Gastrocnemius medialis (tissue), 4 donors: ENCODE results near the gene PARD6G. TPM values are rescaled to one million over a fixed set of nuclear protein-coding genes. Genes with fewer than 3 reads are reported as not detected.

Experiments
- ATAC-seq, 2 donors: fragments of 150-250 bp; one replicate each; pipeline ENCODE4 v1.9.1; 2016
- DNase-seq, 2 donors: peaks; one replicate each; pipeline ENCODE4 v3.0.0-alpha.2; 2019
- H3K27ac ChIP-seq, 4 donors: fragments of 200-600 bp; sonication (generic); 1 replicate in 1 of 4; 2 replicates in 3 of 4; pipeline ENCODE4 v1.5.1; 2016 to 2018; ENCODE audit warnings: mild to moderate bottlenecking in 2 of 4, moderate library complexity in 1 of 4
- H3K27me3 ChIP-seq, 3 donors: fragments of 200-600 bp; sonication (generic) in 2 of 3; 1 replicate in 1 of 3; 2 replicates in 2 of 3; pipeline versions ENCODE4 v1.5.1 to v1.6.0; 2016 to 2019; ENCODE audit warnings: mild to moderate bottlenecking in 1 of 3, moderate library complexity in 1 of 3
- H3K36me3 ChIP-seq, 2 donors: fragments of 200-600 bp; sonication (generic) in 1 of 2; one replicate each; pipeline ENCODE4 v1.5.1; 2017 to 2018
- H3K4me1 ChIP-seq, 2 donors: fragments of 200-600 bp; sonication (generic) in 1 of 2; one replicate each; pipeline ENCODE4 v1.5.1; 2016 to 2017; ENCODE audit warnings: mild to moderate bottlenecking in 2 of 2
- H3K4me3 ChIP-seq, 4 donors: fragments of 200-600 bp; sonication (generic) in 3 of 4; 1 replicate in 1 of 4; 2 replicates in 3 of 4; pipeline ENCODE4 v1.5.1; 2016 to 2019; ENCODE audit warnings: mild to moderate bottlenecking in 2 of 4
- H3K9me3 ChIP-seq, 3 donors: fragments of 200-600 bp; sonication (generic) in 2 of 3; 1 replicate in 1 of 3; 2 replicates in 2 of 3; pipeline ENCODE4 v1.5.1; 2016 to 2019
- POLR2A ChIP-seq, 2 donors: fragments of 450-650 bp; IDR thresholded peaks; one replicate each; pipeline ENCODE4 v1.6.1; 2017; ENCODE audit warnings: antibody characterized with exemption in 2 of 2, mild to moderate bottlenecking in 2 of 2, moderate library complexity in 2 of 2
- in situ Hi-C, 4 donors: fragments of 200-750 bp; cut with MboI; loops; one replicate each; pipeline versions ENCODE4 v1.15.0 to v1.8.0; 2017; ENCODE audit warnings: low sequenced_read_pairs in 4 of 4
- intact Hi-C: fragments of 100-400 bp; cut with DNase I; formaldehyde crosslinking; loops from one replicate; pipeline ENCODE4 v1.15.1; 2023; ENCODE audit warnings: low total_unique reads
- total RNA-seq, 4 donors: library from RNA; depleted of rRNA; stranded (reverse); fragments of >200 nt; gene quantifications; one replicate each; pipeline versions ENCODE4 v1.1.0 to v1.2.3, GENCODE V29; 2016
- TF ChIP-seq, protein P1 (sequence below), 5 experiments: fragments of 450-650 bp in 3 of 5; fragments of 200-600 bp in 2 of 5; sonication (generic) in 2 of 5; IDR thresholded peaks in 4 of 5; conservative IDR thresholded peaks in 1 of 5; 1 replicate in 4 of 5; 2 replicates in 1 of 5; pipeline ENCODE4 v1.5.1; 2016 to 2019; ENCODE audit warnings: antibody characterized with exemption in 5 of 5, mild to moderate bottlenecking in 3 of 5, moderate library complexity in 3 of 5

The PARD6G gene
- total RNA-seq, 4 donors from 2014 or later: 0.39 to 9.2 (median 0.48) TPM

DNA sequence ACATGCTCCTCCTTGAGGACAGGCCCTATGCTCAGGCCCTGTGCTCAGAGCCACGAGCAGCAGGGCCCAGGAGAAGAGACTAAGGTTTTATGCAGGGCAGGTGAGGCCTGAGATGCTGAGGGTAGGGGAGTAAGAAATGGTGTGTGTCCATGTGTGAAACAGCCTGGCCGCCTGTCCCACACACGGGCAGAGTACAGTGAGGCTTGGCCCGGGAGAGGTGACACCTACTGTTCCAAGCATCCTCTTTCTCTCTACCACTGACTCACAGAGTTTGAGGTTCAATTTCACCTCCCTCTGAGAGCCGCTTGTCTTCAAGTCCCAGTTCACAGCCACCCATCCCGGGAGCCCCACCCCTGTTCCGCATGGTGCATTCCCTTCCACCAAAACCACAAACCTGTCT is 84.1 kb downstream of the PARD6G start:
- in situ Hi-C loops (no loop called here), intact Hi-C loops (no loop called here)
- H3K36me3 ChIP-seq: no peaks in the 10 kb centered on the region
- ATAC-seq (no peak), DNase-seq (no peak)
- H3K27me3 ChIP-seq: no peaks in the 10 kb centered on the region
- H3K9me3 ChIP-seq: no peaks in the 10 kb centered on the region
- TF ChIP-seq, protein P1, sequence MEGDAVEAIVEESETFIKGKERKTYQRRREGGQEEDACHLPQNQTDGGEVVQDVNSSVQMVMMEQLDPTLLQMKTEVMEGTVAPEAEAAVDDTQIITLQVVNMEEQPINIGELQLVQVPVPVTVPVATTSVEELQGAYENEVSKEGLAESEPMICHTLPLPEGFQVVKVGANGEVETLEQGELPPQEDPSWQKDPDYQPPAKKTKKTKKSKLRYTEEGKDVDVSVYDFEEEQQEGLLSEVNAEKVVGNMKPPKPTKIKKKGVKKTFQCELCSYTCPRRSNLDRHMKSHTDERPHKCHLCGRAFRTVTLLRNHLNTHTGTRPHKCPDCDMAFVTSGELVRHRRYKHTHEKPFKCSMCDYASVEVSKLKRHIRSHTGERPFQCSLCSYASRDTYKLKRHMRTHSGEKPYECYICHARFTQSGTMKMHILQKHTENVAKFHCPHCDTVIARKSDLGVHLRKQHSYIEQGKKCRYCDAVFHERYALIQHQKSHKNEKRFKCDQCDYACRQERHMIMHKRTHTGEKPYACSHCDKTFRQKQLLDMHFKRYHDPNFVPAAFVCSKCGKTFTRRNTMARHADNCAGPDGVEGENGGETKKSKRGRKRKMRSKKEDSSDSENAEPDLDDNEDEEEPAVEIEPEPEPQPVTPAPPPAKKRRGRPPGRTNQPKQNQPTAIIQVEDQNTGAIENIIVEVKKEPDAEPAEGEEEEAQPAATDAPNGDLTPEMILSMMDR (IDR thresholded peaks at IDR 0.05 in 4 of 5, conservative IDR thresholded peaks at IDR 0.05 in 1 of 5): no peak
- no peak for TF ChIP-seq POLR2A (IDR thresholded peaks at IDR 0.05)
- H3K4me1 ChIP-seq: no peaks in the 10 kb centered on the region
- no peak overlapping the region for H3K27ac ChIP-seq
- no peak overlapping the region for H3K4me3 ChIP-seq

DNA sequence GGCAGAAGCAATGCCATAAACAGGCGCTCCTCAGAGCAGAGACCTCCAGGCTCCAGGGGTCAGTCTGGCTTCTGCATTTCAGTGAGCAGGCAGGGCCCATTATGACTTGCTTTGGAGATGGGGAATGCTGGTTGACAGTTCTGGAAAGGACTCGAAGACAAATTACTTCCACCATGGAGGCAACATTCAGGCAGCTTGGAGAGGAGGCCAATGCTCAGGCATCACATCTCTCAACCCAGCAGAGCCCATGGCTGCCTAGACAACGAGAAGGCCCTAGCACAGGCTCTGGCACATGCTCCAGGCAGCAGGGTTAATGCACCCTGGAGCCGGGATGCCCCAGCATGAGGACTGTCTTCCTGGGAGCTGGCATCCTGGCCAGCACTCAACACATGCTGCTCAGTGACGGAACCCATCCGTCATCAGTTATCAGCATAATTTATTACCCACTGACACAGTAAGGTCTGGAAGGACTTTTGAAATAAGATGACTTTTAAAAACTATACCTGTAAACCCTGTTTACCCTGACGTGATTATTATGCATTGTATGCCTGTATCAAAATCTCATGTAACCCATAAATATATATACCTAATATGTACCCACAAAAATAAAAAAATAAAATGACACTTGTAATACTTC is 85.4 kb downstream of the PARD6G start:
- intact Hi-C loops (no loop called here), in situ Hi-C loops (no loop called here)
- Histone ChIP-seq H3K4me1 (no peaks in the 10 kb centered on the region), H3K9me3 (no peaks in the 10 kb centered on the region), H3K4me3 (no peak overlapping the region), H3K36me3 (no peaks in the 10 kb centered on the region), H3K27me3 (no peaks in the 10 kb centered on the region), H3K27ac (no peak overlapping the region)
- no peak for TF ChIP-seq POLR2A (IDR thresholded peaks at IDR 0.05)
- TF ChIP-seq, protein P1 (IDR thresholded peaks at IDR 0.05 in 4 of 5, conservative IDR thresholded peaks at IDR 0.05 in 1 of 5): no peak
- no peak for ATAC-seq
- DNase-seq: no peak

DNA sequence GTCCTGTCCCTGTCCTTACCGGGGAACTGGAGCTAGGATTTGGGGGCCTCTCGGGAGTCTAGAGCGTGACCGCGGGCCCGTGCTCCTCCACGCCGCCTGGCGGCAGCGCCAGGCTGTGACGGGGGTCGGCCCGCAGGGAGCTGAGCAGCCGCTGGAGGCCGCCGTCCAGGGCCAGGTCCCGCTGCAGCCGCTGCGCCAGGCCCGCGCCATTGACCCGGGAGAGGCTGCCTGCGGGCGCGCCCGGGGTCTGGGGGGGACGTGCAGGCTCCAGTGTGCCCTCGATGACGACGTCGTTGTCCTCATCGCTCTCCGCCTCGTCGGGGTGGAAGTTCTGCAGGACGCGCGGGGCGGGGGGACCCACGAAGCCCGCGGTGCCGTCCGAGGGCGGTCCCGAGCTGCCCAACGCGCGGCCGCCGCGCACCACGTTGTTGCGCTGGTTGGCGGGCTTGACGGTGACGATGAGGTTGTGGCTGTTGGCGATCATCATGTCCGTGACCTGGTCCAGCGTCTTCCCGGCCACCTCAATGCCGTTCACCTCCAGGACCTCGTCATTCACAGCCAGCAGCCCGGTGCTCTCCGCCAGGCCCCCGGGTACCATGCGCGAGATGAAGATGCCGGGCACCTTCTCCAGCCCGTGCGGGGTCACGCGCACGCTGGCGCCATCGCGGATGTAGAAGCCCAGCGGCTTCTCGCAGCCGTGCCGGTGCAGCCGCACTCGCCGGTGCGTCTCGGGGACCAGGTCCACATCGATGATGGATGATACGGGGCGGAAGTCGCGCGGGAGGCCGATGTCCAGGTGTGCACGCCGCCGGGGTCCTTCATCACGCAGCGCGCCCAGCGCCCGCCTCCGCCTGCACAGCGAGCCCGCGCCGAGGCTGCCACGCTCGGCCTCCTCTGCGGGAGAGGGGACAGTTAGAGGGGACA is 87.3 kb downstream of the PARD6G start:
- Histone ChIP-seq H3K27me3 (no peaks in the 10 kb centered on the region), H3K27ac (no peak overlapping the region), H3K4me3 (no peak overlapping the region), H3K36me3 (no peaks in the 10 kb centered on the region), H3K4me1 (no peaks in the 10 kb centered on the region), H3K9me3 (no peaks in the 10 kb centered on the region)
- in situ Hi-C loops: no loop called here
- ATAC-seq: no peak
- intact Hi-C loops: no loop called here
- no peak for TF ChIP-seq POLR2A (IDR thresholded peaks at IDR 0.05)
- TF ChIP-seq, protein P1 (IDR thresholded peaks at IDR 0.05 in 4 of 5, conservative IDR thresholded peaks at IDR 0.05 in 1 of 5): peak in 2 of 5 experiments; percentile 18 to 30
- no peak for DNase-seq

DNA sequence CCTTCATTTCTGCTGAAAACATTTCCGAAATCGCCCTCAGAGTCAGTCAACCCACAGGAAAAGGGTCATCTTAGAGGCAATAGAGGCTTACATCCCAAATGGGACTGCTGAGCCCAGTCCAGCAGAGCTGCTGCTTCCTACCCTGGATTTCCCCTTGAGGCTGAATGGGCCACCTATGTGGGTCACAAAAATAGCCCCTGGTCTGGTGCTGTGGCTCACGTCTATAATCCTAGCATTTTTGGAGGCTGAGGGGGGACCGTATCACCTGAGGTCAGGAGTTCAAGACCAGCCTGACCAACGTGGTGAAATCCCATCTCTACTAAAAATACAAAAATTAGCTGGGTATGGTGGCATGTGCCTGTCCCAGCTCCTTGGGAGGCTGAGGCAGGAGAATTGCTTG is 88.9 kb downstream of the PARD6G start:
- ATAC-seq (no peak), DNase-seq (no peak)
- no peaks in the 10 kb centered on the region for H3K9me3 ChIP-seq
- no peaks in the 10 kb centered on the region for H3K36me3 ChIP-seq
- TF ChIP-seq, protein P1 (IDR thresholded peaks at IDR 0.05 in 4 of 5, conservative IDR thresholded peaks at IDR 0.05 in 1 of 5): no peak
- TF ChIP-seq POLR2A (IDR thresholded peaks at IDR 0.05): no peak
- no peak overlapping the region for H3K4me3 ChIP-seq
- no peak overlapping the region for H3K27ac ChIP-seq
- no peaks in the 10 kb centered on the region for H3K27me3 ChIP-seq
- no peaks in the 10 kb centered on the region for H3K4me1 ChIP-seq
- intact Hi-C loops (no loop called here), in situ Hi-C loops (no loop called here)
